GM18951 (cell line): Measurements from ENCODE around the gene FAM209B.
"Not testable (repeated sequence)": the region's sequence is repeated elsewhere in the genome, so short reads cannot be mapped to it uniquely, and the experiment has no call there.

Experiments used
- POLR2A ChIP-seq: IDR thresholded peaks from 4 replicates; pipeline ENCODE4 v1.6.1; 2011; ENCODE audit warnings: mild to moderate bottlenecking; ENCODE audit not compliant: insufficient read length, insufficient read depth; ENCODE audit errors: extremely low read depth
- in situ Hi-C: fragments of 300-500 bp; cut with MboI; formaldehyde crosslinking; loops from one replicate; pipeline ENCODE4 v1.12.0; 2022; ENCODE audit warnings: low sequenced_read_pairs, mixed read lengths, inconsistent platforms; ENCODE audit not compliant: unreplicated experiment

FAM209B gene

GRCh38 chr20:56518721-56519398, 14.2 kb upstream of the FAM209B start:
- in situ Hi-C loops, result no loop called here
- no peak for TF ChIP-seq POLR2A

- in situ Hi-C loops, result no loop called here
- no peak for TF ChIP-seq POLR2A
Measured at GRCh38 chr20:56519551-56519950, 13.5 kb upstream of the FAM209B start.

- no peak for TF ChIP-seq POLR2A
- in situ Hi-C loops, result no loop called here
Measured at GRCh38 chr20:56520180-56520579, 12.9 kb upstream of the FAM209B start.

GRCh38 chr20:56520746-56521354, 12.2 kb upstream of the FAM209B start:
- in situ Hi-C loops, result not testable (repeated sequence)

GRCh38 chr20:56522311-56522710, 10.7 kb upstream of the FAM209B start:
- TF ChIP-seq POLR2A, result no peak
- in situ Hi-C loops, result no loop called here

- in situ Hi-C loops, result not testable (repeated sequence)
Measured at GRCh38 chr20:56524444-56524843, 8.6 kb upstream of the FAM209B start, which contains the start of gene FAM209A. FAM209A (plus strand) TSS chr20:56524744; CDS start chr20:56524809, 65 bp downstream.

- no peak for TF ChIP-seq POLR2A
- in situ Hi-C loops, result no loop called here
Measured at GRCh38 chr20:56527521-56527920, 5.5 kb upstream of the FAM209B start.

GRCh38 chr20:56537997-56538396, 5.0 kb downstream of the FAM209B start:
- in situ Hi-C loops, result no loop called here
- no peak for TF ChIP-seq POLR2A

- in situ Hi-C loops, result no loop called here
- no peak for TF ChIP-seq POLR2A
Measured at GRCh38 chr20:56540415-56540814, 7.4 kb downstream of the FAM209B start.

- in situ Hi-C loops, result no loop called here
- TF ChIP-seq POLR2A, result no peak
Measured at GRCh38 chr20:56542489-56543030, 9.5 kb downstream of the FAM209B start.

- in situ Hi-C loops, result no loop called here
- no peak for TF ChIP-seq POLR2A
Measured at GRCh38 chr20:56551571-56551970, 18.5 kb downstream of the FAM209B start.

GRCh38 chr20:56552911-56553629, 20.0 kb downstream of the FAM209B start:
- TF ChIP-seq POLR2A, result no peak
- in situ Hi-C loops, result no loop called here

GRCh38 chr20:56554869-56555268, 21.8 kb downstream of the FAM209B start:
- in situ Hi-C loops, result no loop called here
- no peak for TF ChIP-seq POLR2A

- no peak for TF ChIP-seq POLR2A
- in situ Hi-C loops, result no loop called here
Measured at GRCh38 chr20:56558968-56559367, 25.9 kb downstream of the FAM209B start.

GRCh38 chr20:56564526-56564925, 31.5 kb downstream of the FAM209B start:
- in situ Hi-C loops, result not testable (repeated sequence)
